BJ (cell line): Measurements from ENCODE around the gene SMC1B. TPM values are rescaled to one million over a fixed set of nuclear protein-coding genes. Genes with fewer than 3 reads are reported as not detected.
"Not testable (repeated sequence)": the region's sequence is repeated elsewhere in the genome, so short reads cannot be mapped to it uniquely, and the experiment has no call there.

ENCODE experiments used
- CTCF ChIA-PET: fragments of 350-600 bp; formaldehyde crosslinking; extraction: SDS; loops from one replicate; lab custom pipeline; 2021; ENCODE audit warnings: antibody characterized with exemption, inconsistent platforms; lab: Yijun Ruan, JAX
- POLR2A ChIA-PET: fragments of 300-600 bp; sonication (Branson Sonifier 250); formaldehyde crosslinking; extraction: SDS; loops from one replicate; lab custom pipeline; 2021; ENCODE audit warnings: antibody characterized with exemption; lab: Charles Lee
- DNase-seq: peaks from one replicate; pipeline ENCODE4 v3.0.0-alpha.2; 2011; ENCODE audit warnings: low read depth
- H3K27me3 ChIP-seq: 2 replicates; pipeline ENCODE4 v1.6.0; 2011; ENCODE audit warnings: low read length; ENCODE audit not compliant: control insufficient read depth, insufficient read depth
- H3K36me3 ChIP-seq: 2 replicates; pipeline ENCODE4 v1.5.1; 2011; ENCODE audit warnings: low read length; ENCODE audit not compliant: control insufficient read depth, insufficient read depth
- H3K4me3 ChIP-seq: 2 replicates; pipeline ENCODE4 v1.5.1; 2011; ENCODE audit warnings: low read depth, mild to moderate bottlenecking, control low read depth, low read length
- polyA plus RNA-seq: library from polyadenylated mRNA; depleted of rRNA; stranded (reverse); fragments of >200 nt; gene quantifications from 2 replicates; pipeline ENCODE4 v1.2.3, GENCODE V29; 2011
- TF ChIP-seq, protein P1 (sequence below): IDR thresholded peaks from 2 replicates; pipeline ENCODE4 v1.5.1; 2011; ENCODE audit warnings: low read depth, mild to moderate bottlenecking, control low read depth, inconsistent platforms, low read length, moderate library complexity; ENCODE audit not compliant: insufficient read depth

SMC1B gene
- polyA plus RNA-seq, 1 experiment = not detected

GRCh38 chr22:45358127-45358526 lies 55.3 kb downstream of the SMC1B start:
- ChIA-PET POLR2A (no interaction called here), CTCF (no interaction called here)
- H3K36me3 ChIP-seq = no peaks in the 10 kb centered on the region
- no peak overlapping the region for H3K4me3 ChIP-seq
- TF ChIP-seq, protein P1, sequence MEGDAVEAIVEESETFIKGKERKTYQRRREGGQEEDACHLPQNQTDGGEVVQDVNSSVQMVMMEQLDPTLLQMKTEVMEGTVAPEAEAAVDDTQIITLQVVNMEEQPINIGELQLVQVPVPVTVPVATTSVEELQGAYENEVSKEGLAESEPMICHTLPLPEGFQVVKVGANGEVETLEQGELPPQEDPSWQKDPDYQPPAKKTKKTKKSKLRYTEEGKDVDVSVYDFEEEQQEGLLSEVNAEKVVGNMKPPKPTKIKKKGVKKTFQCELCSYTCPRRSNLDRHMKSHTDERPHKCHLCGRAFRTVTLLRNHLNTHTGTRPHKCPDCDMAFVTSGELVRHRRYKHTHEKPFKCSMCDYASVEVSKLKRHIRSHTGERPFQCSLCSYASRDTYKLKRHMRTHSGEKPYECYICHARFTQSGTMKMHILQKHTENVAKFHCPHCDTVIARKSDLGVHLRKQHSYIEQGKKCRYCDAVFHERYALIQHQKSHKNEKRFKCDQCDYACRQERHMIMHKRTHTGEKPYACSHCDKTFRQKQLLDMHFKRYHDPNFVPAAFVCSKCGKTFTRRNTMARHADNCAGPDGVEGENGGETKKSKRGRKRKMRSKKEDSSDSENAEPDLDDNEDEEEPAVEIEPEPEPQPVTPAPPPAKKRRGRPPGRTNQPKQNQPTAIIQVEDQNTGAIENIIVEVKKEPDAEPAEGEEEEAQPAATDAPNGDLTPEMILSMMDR = no peak
- H3K27me3 ChIP-seq = no peaks in the 10 kb centered on the region
- no peak for DNase-seq

GRCh38 chr22:45357490-45357889 lies 55.9 kb downstream of the SMC1B start:
- Histone ChIP-seq H3K27me3 (no peaks in the 10 kb centered on the region), H3K4me3 (no peak overlapping the region), H3K36me3 (no peaks in the 10 kb centered on the region)
- TF ChIP-seq, protein P1 = no peak
- ChIA-PET POLR2A (interaction anchor here (0.6 kb wide), 1 partner anchor 26 kb away, joined by 4 read pairs; no protein-coding TSS in a partner anchor), CTCF (interaction anchor here (1.0 kb wide), 1 partner anchor 21 kb away, joined by 3 read pairs; no protein-coding TSS in a partner anchor)
- no peak for DNase-seq

DNA sequence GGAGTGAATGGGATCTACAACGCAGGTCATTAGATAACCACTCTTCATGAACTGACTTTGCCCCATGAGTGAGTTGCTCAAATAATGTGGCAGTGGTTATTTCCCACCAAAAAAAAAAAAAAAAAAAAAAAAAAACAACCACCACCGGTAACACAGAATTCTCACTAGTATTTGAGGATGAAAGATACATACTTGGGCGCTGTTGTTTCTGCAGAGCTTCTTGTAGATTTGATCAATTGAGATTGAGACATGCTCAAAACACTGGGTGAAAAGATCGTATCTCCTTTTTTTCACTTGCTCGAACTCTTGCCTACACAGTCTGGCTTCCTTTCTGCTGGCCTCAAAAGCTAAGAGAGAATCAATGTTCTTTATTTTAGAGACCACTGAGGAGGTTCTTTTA lies 59.6 kb downstream of the SMC1B start:
- Histone ChIP-seq H3K4me3 (no peak overlapping the region), H3K36me3 (no peaks in the 10 kb centered on the region), H3K27me3 (no peaks in the 10 kb centered on the region)
- TF ChIP-seq, protein P1 = no peak
- DNase-seq = no peak
- POLR2A ChIA-PET = no interaction called here
- CTCF ChIA-PET = no interaction called here

GRCh38 chr22:45352757-45353156 lies 60.6 kb downstream of the SMC1B start:
- H3K36me3 ChIP-seq, H3K27me3 ChIP-seq, DNase-seq, H3K4me3 ChIP-seq, POLR2A ChIA-PET: not testable (repeated sequence)
- CTCF ChIA-PET = interaction anchor here (0.7 kb wide), 1 partner anchor 31 kb away, joined by 3 read pairs; no protein-coding TSS in a partner anchor

DNA sequence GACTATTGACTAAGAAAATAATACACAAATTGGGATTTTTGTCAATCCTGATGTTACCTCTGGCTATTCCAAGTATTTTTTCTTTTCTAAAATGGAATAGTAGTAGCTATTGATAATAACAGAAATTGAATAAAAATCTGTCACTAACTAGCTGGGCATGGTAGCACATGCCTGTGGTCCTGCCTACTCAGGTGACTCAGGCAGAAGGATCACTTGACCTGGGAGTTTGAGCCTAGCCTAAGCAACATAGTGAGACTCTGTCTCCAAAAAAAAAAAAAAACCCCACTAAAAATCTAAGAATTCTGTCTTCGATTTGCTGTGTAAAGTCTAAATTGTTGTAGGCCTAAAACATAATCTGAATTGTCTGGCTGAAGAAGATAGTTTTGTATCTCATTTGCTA lies 61.4 kb downstream of the SMC1B start:
- POLR2A ChIA-PET = no interaction called here
- CTCF ChIA-PET = interaction anchor here (0.7 kb wide), 1 partner anchor 32 kb away, joined by 3 read pairs; no protein-coding TSS in a partner anchor
- DNase-seq = no peak
- H3K4me3 ChIP-seq = no peak overlapping the region
- H3K27me3 ChIP-seq = no peaks in the 10 kb centered on the region
- TF ChIP-seq, protein P1 = no peak
- H3K36me3 ChIP-seq = no peaks in the 10 kb centered on the region

DNA sequence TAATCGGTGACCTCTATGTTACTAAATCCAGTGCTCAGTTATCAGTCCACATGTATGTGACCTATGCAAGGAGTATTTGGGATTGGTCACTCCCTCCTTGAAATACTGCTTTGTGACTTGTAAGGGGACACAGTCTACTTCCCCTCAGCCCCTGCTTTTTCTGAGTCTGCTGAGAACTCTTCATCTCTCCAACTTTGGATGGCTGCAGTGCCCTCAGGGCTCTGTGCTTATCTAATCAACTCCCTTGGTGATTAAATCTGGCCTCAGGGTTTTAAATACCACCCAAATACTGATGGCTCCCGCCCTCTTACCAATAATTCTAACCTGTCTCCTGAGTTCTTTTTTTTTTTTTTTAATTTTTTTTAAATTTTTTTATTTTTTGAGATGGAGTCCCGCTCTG lies 63.5 kb downstream of the SMC1B start:
- H3K36me3 ChIP-seq = no peaks in the 10 kb centered on the region
- no peak for DNase-seq
- CTCF ChIA-PET = no interaction called here
- H3K27me3 ChIP-seq = no peaks in the 10 kb centered on the region
- POLR2A ChIA-PET = no interaction called here
- H3K4me3 ChIP-seq = no peak overlapping the region
- TF ChIP-seq, protein P1 = no peak
